Tibial artery (tissue), 4 donors: ENCODE measurements around the gene CFAP92.

Experiments
- DNase-seq, 2 donors: peaks; one replicate each; pipeline ENCODE4 v3.0.0-alpha.2; 2019
- H3K27ac ChIP-seq, 2 donors: fragments of 200-600 bp; sonication (generic) in 1 of 2; 1 replicate in 1 of 2; 2 replicates in 1 of 2; pipeline ENCODE4 v1.5.1; 2018 to 2019; ENCODE audit warnings: mild to moderate bottlenecking in 1 of 2
- H3K27me3 ChIP-seq, 2 donors: fragments of 200-600 bp; sonication (generic) in 1 of 2; one replicate each; pipeline versions ENCODE4 v1.5.1 to v1.6.0; 2016 to 2019
- H3K36me3 ChIP-seq, 3 donors: fragments of 200-600 bp; sonication (generic) in 2 of 3; one replicate each; pipeline ENCODE4 v1.5.1; 2016 to 2019; ENCODE audit warnings: mild to moderate bottlenecking in 2 of 3
- H3K4me1 ChIP-seq, 4 donors: fragments of 200-600 bp; sonication (generic) in 2 of 4; 1 replicate in 3 of 4; 2 replicates in 1 of 4; pipeline ENCODE4 v1.5.1; 2016 to 2019
- H3K4me3 ChIP-seq, 2 donors: fragments of 200-600 bp; sonication (generic) in 1 of 2; 1 replicate in 1 of 2; 2 replicates in 1 of 2; pipeline ENCODE4 v1.5.1; 2018 to 2019; ENCODE audit warnings: mild to moderate bottlenecking in 2 of 2
- H3K9me3 ChIP-seq, 3 donors: fragments of 200-600 bp; sonication (generic) in 1 of 3; one replicate each; pipeline ENCODE4 v1.5.1; 2016 to 2019
- intact Hi-C: fragments of 100-400 bp; cut with DNase I; formaldehyde crosslinking; loops from one replicate; pipeline ENCODE4 v1.15.0; 2023; ENCODE audit warnings: low total_unique reads
- TF ChIP-seq, protein P1 (sequence below), 2 experiments: fragments of 200-600 bp in 1 of 2; fragments of 450-650 bp in 1 of 2; IDR thresholded peaks; one replicate each; pipeline ENCODE4 v1.5.1; 2017 to 2019; ENCODE audit warnings: antibody characterized with exemption in 2 of 2, mild to moderate bottlenecking in 1 of 2, moderate library complexity in 1 of 2

The CFAP92 gene

DNA sequence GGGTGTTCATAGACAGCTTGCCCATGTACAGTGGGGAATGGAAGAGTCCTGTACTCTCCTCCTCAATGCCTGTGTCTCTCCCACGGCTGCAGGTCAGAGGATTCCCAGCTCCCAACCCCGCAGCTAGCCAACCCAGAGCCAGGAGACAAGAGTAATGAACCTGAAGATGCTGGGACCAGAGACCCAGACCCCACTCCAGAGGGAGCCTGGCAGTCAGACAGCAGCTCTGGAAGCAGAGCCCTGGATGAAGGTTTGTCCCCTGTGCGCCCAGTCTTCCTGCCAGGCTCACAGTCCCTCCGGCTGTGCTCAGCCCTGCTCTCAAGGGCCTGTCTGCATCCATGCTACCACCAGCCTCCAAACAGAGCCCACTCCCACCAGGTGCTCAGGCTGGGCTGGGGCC is 36.7 kb upstream of the CFAP92 start:
- DNase-seq = peak in 1 of 2 donors; percentile 32
- intact Hi-C loops = loop anchor here (10.0 kb wide), 1 partner anchor 64 kb away; no protein-coding TSS in a partner anchor
- H3K36me3 ChIP-seq = no peaks in the 10 kb centered on the region

DNA sequence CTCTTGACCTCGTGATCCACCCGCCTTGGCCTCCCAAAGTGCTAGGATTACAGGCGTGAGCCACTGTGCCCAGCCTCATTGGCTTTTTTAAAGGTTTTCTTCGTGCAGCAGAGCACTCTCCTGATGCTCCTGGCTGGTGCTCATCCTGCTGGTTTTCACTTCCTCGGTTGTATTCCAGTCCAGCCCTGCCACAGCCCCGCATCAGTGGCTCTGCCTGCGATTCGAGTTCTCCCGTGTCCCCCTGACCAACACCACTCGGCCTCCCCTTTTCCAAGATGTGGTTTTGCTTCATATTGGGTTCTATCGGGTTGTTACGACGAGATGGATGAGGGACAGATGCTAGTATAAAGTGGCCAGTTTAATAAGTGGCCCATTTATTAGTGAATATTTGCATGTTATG is 35.0 kb upstream of the CFAP92 start:
- H3K4me3 ChIP-seq = no peak overlapping the region
- H3K27ac ChIP-seq = no peak overlapping the region
- intact Hi-C loops = no loop called here
- H3K4me1 ChIP-seq = peaks cover 0 to 13% (median 10%) of the 10 kb centered on the region in 4 donors
- peak in 1 of 2 donors; percentile 31 for DNase-seq
- no peaks in the 10 kb centered on the region for H3K27me3 ChIP-seq
- H3K9me3 ChIP-seq = no peaks in the 10 kb centered on the region
- H3K36me3 ChIP-seq = no peaks in the 10 kb centered on the region
- TF ChIP-seq, protein P1, sequence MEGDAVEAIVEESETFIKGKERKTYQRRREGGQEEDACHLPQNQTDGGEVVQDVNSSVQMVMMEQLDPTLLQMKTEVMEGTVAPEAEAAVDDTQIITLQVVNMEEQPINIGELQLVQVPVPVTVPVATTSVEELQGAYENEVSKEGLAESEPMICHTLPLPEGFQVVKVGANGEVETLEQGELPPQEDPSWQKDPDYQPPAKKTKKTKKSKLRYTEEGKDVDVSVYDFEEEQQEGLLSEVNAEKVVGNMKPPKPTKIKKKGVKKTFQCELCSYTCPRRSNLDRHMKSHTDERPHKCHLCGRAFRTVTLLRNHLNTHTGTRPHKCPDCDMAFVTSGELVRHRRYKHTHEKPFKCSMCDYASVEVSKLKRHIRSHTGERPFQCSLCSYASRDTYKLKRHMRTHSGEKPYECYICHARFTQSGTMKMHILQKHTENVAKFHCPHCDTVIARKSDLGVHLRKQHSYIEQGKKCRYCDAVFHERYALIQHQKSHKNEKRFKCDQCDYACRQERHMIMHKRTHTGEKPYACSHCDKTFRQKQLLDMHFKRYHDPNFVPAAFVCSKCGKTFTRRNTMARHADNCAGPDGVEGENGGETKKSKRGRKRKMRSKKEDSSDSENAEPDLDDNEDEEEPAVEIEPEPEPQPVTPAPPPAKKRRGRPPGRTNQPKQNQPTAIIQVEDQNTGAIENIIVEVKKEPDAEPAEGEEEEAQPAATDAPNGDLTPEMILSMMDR (IDR thresholded peaks at IDR 0.05) = no peak

More for the DNA sequence above, 36.7 kb upstream of the CFAP92 start:
- TF ChIP-seq, protein P1 (IDR thresholded peaks at IDR 0.05) = no peak
- H3K4me3 ChIP-seq = no peak overlapping the region
- no peaks in the 10 kb centered on the region for H3K27me3 ChIP-seq
- H3K9me3 ChIP-seq = no peaks in the 10 kb centered on the region
- no peak overlapping the region for H3K27ac ChIP-seq
- peaks cover 0 to 13% (median 10%) of the 10 kb centered on the region in 4 donors for H3K4me1 ChIP-seq

DNA sequence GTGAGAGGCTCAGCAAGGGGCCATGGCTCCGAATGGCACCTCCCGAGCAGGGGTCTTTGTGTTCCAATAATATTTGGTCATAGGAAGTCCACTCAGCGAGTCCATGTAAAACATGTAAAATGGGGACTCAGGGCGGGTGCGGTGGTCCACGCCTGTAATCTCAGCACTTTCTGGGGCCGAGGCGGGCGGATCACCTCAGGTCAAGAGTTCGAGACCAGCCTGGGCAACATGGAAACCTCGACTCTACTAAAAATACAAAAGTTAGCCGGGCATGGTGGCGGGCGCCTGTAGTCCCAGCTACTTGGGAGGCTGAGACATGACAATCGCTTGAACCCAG is 33.6 kb upstream of the CFAP92 start:
- TF ChIP-seq, protein P1 (IDR thresholded peaks at IDR 0.05) = no peak
- Histone ChIP-seq H3K9me3 (no peaks in the 10 kb centered on the region), H3K4me3 (peak overlapping the region; percentile 45 to 64), H3K4me1 (peaks cover 0 to 13% (median 10%) of the 10 kb centered on the region in 4 donors), H3K27ac (peak overlapping the region in 1 of 2 donors; percentile 48), H3K36me3 (no peaks in the 10 kb centered on the region), H3K27me3 (no peaks in the 10 kb centered on the region)
- intact Hi-C loops = no loop called here
- DNase-seq = no peak

DNA sequence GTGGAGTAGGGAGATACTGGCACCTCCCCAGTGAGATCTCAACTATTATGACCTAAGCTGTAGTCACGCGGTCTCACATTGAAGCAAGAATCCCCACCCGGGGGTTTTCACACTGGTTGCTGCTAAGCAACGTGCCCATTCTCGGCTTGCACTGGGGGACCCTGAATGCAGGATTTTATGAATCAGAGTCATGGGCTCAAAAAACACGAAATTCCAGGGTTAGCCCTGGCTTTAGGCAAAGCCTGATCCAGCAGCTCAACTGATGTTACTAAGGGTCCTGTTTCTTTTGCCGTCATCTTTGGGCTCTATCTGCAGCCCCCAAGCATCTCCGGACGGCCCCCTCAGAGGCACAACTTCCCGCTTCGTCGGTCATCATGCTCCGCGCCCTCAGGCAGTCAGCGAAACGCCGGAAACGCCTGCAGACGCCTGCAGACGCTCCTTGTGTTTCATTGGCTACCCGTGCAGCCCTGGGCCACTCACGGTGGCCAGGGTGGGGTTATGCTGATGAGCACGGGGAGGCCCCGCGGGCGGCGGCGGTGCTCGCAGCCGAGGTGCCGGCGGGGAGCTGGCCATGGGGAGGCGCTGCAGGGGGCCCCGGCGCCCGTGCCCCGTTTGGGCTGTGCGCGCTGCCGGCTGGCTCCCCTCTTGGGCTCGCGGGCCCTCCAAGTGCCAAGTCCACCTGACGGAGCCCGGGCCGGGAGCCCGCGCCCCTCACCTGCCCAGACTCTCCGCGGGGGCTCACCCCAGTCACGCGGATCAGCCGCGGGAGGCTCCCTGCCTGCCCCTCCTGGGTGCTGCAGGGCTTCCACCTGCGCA is 33.1 kb upstream of the CFAP92 start:
- peak overlapping the region; percentile 45 to 64 for H3K4me3 ChIP-seq
- H3K36me3 ChIP-seq = no peaks in the 10 kb centered on the region
- H3K27ac ChIP-seq = peak overlapping the region; percentile 34 to 48
- peaks cover 0 to 13% (median 10%) of the 10 kb centered on the region in 4 donors for H3K4me1 ChIP-seq
- no peaks in the 10 kb centered on the region for H3K27me3 ChIP-seq
- H3K9me3 ChIP-seq = no peaks in the 10 kb centered on the region
- peak; percentile 91 to 93 for DNase-seq
- TF ChIP-seq, protein P1 (IDR thresholded peaks at IDR 0.05) = peak; percentile 51 to 58
- intact Hi-C loops = no loop called here

DNA sequence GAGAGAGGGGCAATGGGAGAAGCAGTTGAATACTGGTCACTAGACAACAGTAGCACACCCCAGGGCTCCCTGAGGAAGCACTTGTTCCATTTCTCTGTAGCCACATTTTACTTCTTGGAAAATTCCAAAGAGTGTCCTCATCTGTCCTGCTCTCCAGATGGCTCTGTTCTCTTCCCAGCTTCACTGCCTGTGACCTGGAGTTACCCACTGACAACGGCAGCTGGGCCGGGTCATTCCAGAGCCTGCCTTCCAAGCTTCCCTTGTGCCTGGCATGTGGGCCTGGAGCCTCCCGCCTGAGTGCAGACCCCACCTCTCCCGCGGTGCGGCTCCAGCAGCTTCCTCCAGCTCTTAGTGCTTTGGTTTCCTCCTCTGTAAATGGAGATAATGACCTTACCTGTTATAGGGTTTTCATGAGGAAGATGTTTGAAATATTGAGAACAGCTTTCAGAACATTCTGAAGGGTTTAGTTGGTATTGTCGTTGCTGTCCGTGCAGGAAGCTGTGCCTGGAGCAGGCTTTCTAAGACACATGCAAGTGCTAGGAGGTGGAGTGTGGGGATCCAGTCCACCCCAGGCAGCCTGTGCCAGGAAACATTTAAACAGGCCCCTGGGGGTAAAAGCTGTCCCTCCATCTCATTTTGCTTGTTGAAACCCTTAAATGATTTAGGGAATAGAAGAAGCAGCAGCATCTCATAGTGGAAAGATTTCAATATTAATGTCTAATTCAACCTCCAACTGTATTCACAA is 32.0 kb upstream of the CFAP92 start:
- Histone ChIP-seq H3K4me3 (no peak overlapping the region), H3K36me3 (no peaks in the 10 kb centered on the region), H3K27me3 (peaks cover 0 to 1% of the 10 kb centered on the region in 2 donors), H3K4me1 (peaks cover 0 to 13% (median 10%) of the 10 kb centered on the region in 4 donors), H3K27ac (no peak overlapping the region), H3K9me3 (no peaks in the 10 kb centered on the region)
- intact Hi-C loops = no loop called here
- TF ChIP-seq, protein P1 (IDR thresholded peaks at IDR 0.05) = no peak
- peak in 1 of 2 donors; percentile 39 for DNase-seq
